ENCODE results near the gene ZNF200. TPM values are rescaled to one million over a fixed set of nuclear protein-coding genes. Genes with fewer than 3 reads are reported as not detected.
"Not testable (repeated sequence)": the region's sequence is repeated elsewhere in the genome, so short reads cannot be mapped to it uniquely, and the experiment has no call there.

Gene ZNF200
- total RNA-seq, 1 experiment from 2014 or later: 13.2 TPM

- POLR2A ChIA-PET (ENCODE audit: unreplicated experiment): no interaction called here
- peak overlapping the region; percentile 76 for H3K4me2 ChIP-seq
Measured at GRCh38 chr16:3182608-3183444, 52.1 kb downstream of the ZNF200 start.

GRCh38 chr16:3182293-3182607 is 52.7 kb downstream of the ZNF200 start:
- BruUV-seq (replicated peaks); H4K20me1 ChIP-seq (ENCODE audit: insufficient read depth); H3K9me3 ChIP-seq (ENCODE audit: insufficient read depth, low read depth); POLR2A ChIA-PET (ENCODE audit: unreplicated experiment); H3K36me3 ChIP-seq (ENCODE audit: low read depth); H3K4me1 ChIP-seq (replicated peaks; ENCODE audit: insufficient read depth); H3K79me2 ChIP-seq (ENCODE audit: low read depth); DNase-seq; H3K27me3 ChIP-seq (ENCODE audit: insufficient read depth, low read depth); H3K27ac ChIP-seq; H3K9me2 ChIP-seq (ENCODE audit: insufficient read depth): not testable (repeated sequence)
- Histone ChIP-seq H3K4me2 (peak overlapping the region; percentile 76), H2AFZ (peak overlapping the region; percentile 95; the same call in 1 of the 2 replicates), H3F3A (ENCODE audit: insufficient read depth, low read depth) (peaks cover 37% of the 10 kb centered on the region), H3K4me3 (peak overlapping the region; percentile 71; the same call in 1 of the 2 replicates)
- CTCF ChIA-PET: interaction anchor here (0.6 kb wide), 2 partner anchors 385 to 1315 kb away, joined by 3 to 6 read pairs; no protein-coding TSS in a partner anchor
- intact Hi-C loops (cut with micrococcal nuclease; ENCODE audit: unreplicated experiment): loop anchor here (10.0 kb wide), 1 partner anchor 323 kb away; the partner anchor contains the start of gene CLUAP1

More at GRCh38 chr16:3182608-3183444, 52.1 kb downstream of the ZNF200 start:
- Histone ChIP-seq H3K9me3 (ENCODE audit: insufficient read depth, low read depth) (no peaks in the 10 kb centered on the region), H3K36me3 (ENCODE audit: low read depth) (no peaks in the 10 kb centered on the region), H3K9me2 (ENCODE audit: insufficient read depth) (no peaks in the 10 kb centered on the region), H3K4me1 (replicated peaks; ENCODE audit: insufficient read depth) (0 out of 2 replicates have a peak, but pooled peaks cover 5% of the 10 kb centered on the region), H3K79me2 (ENCODE audit: low read depth) (no peaks in the 10 kb centered on the region), H3K27me3 (ENCODE audit: insufficient read depth, low read depth) (no peaks in the 10 kb centered on the region), H2AFZ (peak overlapping the region; percentile 95), H4K20me1 (ENCODE audit: insufficient read depth) (no peaks in the 10 kb centered on the region), H3K4me3 (peak overlapping the region; percentile 71), H3K27ac (no peak overlapping the region), H3F3A (ENCODE audit: insufficient read depth, low read depth) (peaks cover 42% of the 10 kb centered on the region)
- intact Hi-C loops (cut with micrococcal nuclease; ENCODE audit: unreplicated experiment): loop anchor here (10.0 kb wide), 1 partner anchor 322 kb away; the partner anchor contains the start of gene CLUAP1
- CTCF ChIA-PET: interaction anchor here (0.6 kb wide), 3 partner anchors 158 to 1315 kb away, joined by 3 to 15 read pairs (median 6); no protein-coding TSS in a partner anchor
- TF ChIP-seq CTCF (conservative IDR thresholded peaks at IDR 0.05): peak; percentile 57
- TF ChIP-seq EZH2 (IDR thresholded peaks at IDR 0.05; ENCODE audit: low read depth): no peak
- BruUV-seq (replicated peaks): no TSS peak
- DNase-seq: peak in 1 of 2 experiments; percentile 60

GRCh38 chr16:3180445-3180878 is 54.5 kb downstream of the ZNF200 start:
- Histone ChIP-seq H2AFZ (no peak overlapping the region), H3K4me3 (no peak overlapping the region), H3K4me1 (replicated peaks; ENCODE audit: insufficient read depth) (no peaks in the 10 kb centered on the region), H3K27me3 (ENCODE audit: insufficient read depth, low read depth) (no peaks in the 10 kb centered on the region), H3K27ac (no peak overlapping the region), H3K4me2 (no peak overlapping the region), H4K20me1 (ENCODE audit: insufficient read depth) (no peaks in the 10 kb centered on the region), H3F3A (ENCODE audit: insufficient read depth, low read depth) (peaks cover 30% of the 10 kb centered on the region), H3K79me2 (ENCODE audit: low read depth) (no peaks in the 10 kb centered on the region), H3K36me3 (ENCODE audit: low read depth) (no peaks in the 10 kb centered on the region), H3K9me3 (ENCODE audit: insufficient read depth, low read depth) (no peaks in the 10 kb centered on the region), H3K9me2 (ENCODE audit: insufficient read depth) (no peaks in the 10 kb centered on the region)
- intact Hi-C loops (cut with micrococcal nuclease; ENCODE audit: unreplicated experiment): loop anchor here (10.0 kb wide), 1 partner anchor 324 kb away; the partner anchor contains the start of gene CLUAP1
- POLR2A ChIA-PET (ENCODE audit: unreplicated experiment): no interaction called here
- no peak for TF ChIP-seq EZH2 (IDR thresholded peaks at IDR 0.05; ENCODE audit: low read depth)
- TF ChIP-seq CTCF (conservative IDR thresholded peaks at IDR 0.05): no peak
- CTCF ChIA-PET: no interaction called here
- no TSS peak for BruUV-seq (replicated peaks)
- DNase-seq: no peak
